Measurements from ENCODE around the gene ZGRF1. TPM values are rescaled to one million over a fixed set of nuclear protein-coding genes. Genes with fewer than 3 reads are reported as not detected.
A peak's percentile ranks its signal among the peaks of the same experiment; 100 is the strongest.
"Not testable (repeated sequence)": the region's sequence is repeated elsewhere in the genome, so short reads cannot be mapped to it uniquely, and the experiment has no call there.

The ZGRF1 gene
- polyA plus RNA-seq, 1 donor from 2014 or later: 1.9 TPM

DNA sequence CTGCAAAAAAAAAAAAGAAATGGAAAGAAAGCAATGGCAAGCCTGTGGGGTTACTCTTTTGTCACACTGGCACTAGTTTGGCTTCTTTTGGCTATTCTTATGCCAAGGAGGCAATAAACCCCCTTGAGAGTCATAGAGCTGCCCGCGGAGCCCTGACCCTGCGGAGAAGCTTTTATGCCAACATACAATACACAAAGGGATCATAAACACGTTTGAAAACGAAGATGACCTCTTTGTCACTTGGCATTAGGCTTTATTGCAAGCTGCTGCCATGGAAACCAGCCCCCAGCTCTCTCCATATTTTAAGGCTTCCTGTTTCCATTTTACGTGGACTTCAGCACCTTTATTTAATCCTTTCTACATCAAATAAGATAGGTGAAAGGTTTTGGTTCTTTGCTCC is 128.4 kb downstream of the ZGRF1 start:
- H3K36me3 Mint-ChIP-seq: no peaks in the 10 kb centered on the region
- peak overlapping the region in 1 of 4 donors; percentile 44 for H3K4me3 Mint-ChIP-seq
- H3K27ac Mint-ChIP-seq: peak overlapping the region in 1 of 3 donors; percentile 63
- peaks cover 0 to 8% (median 0%) of the 10 kb centered on the region in 3 donors for H3K9me3 Mint-ChIP-seq
- H3K27me3 Mint-ChIP-seq: peaks cover 60% of the 10 kb centered on the region
- H3K4me1 Mint-ChIP-seq: peaks cover 10 to 42% (median 18%) of the 10 kb centered on the region in 3 donors

DNA sequence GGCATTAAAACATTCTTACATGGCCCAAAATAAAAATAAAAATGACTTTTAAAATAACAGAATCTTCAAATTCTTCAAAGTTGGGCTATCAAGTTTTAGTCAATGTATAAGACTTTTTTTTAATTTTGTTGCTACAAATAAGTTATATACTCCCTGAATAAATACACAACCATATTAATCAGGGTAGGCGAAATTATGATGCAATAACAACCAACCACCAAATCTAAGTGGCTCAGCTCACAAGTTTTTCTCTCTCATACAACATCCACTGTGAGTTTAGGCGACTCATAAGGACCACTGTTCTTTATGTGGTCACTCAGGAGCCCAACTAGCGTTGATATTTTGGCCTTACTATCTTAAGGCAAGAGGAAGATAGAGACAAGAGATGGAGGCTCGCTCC is 131.9 kb downstream of the ZGRF1 start:
- H3K4me3 Mint-ChIP-seq: no peak overlapping the region
- peaks cover 6 to 19% (median 10%) of the 10 kb centered on the region in 3 donors for H3K4me1 Mint-ChIP-seq
- peaks cover 0 to 2% (median 0%) of the 10 kb centered on the region in 3 donors for H3K9me3 Mint-ChIP-seq
- H3K36me3 Mint-ChIP-seq: no peaks in the 10 kb centered on the region
- peaks cover 30% of the 10 kb centered on the region for H3K27me3 Mint-ChIP-seq
- no peak overlapping the region for H3K27ac Mint-ChIP-seq

DNA sequence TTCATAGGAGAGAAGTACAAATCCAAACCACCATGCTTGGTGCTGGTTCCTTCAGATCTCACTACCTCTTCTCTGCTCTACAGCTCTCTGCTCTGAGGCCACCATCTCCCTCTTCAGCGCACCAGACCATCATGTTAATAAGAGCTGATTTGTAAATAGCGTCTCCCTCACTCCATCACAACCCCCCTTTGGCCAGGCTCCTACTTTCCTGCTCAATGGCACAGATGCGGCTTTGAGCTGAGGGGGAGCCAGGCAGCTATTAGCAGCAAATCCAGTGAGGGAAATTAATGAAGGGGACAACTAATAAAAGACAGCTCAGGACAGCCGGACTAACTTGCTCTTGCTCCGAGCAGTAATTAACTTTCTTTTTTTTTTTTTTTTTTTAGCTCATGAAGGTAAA is 133.8 kb downstream of the ZGRF1 start:
- no peak overlapping the region for H3K27ac Mint-ChIP-seq
- peaks cover 0 to 2% (median 0%) of the 10 kb centered on the region in 3 donors for H3K9me3 Mint-ChIP-seq
- no peaks in the 10 kb centered on the region for H3K36me3 Mint-ChIP-seq
- H3K4me1 Mint-ChIP-seq: peaks cover 0 to 1% (median under 1%) of the 10 kb centered on the region in 3 donors
- H3K4me3 Mint-ChIP-seq: no peak overlapping the region
- H3K27me3 Mint-ChIP-seq: peaks cover 20% of the 10 kb centered on the region

DNA sequence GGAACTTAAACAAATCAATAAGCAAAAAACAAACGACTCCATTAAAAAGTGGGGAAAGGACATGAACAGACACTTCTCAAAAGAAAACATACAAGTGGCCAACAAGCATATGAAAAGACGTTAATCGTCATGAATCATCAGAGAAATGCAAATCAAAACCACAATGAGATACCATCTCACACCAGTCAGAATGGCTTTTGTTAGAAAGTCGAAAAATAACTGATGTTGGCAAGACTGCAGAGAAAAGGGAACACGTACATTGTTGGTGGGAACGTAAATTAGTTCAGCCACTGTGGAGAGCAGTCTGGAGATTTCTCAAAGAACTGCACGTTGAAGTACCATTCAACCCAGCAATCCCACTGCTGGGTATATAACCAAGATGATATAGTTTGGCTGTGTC is 144.4 kb downstream of the ZGRF1 start:
- Mint-ChIP-seq H3K36me3 (peaks cover 5% of the 10 kb centered on the region), H3K9me3 (peaks cover 4 to 18% (median 5%) of the 10 kb centered on the region in 3 donors), H3K4me1 (peaks cover 0 to 1% (median 0%) of the 10 kb centered on the region in 3 donors), H3K27ac (no peak overlapping the region), H3K4me3 (no peak overlapping the region), H3K27me3 (peaks cover 2% of the 10 kb centered on the region)

DNA sequence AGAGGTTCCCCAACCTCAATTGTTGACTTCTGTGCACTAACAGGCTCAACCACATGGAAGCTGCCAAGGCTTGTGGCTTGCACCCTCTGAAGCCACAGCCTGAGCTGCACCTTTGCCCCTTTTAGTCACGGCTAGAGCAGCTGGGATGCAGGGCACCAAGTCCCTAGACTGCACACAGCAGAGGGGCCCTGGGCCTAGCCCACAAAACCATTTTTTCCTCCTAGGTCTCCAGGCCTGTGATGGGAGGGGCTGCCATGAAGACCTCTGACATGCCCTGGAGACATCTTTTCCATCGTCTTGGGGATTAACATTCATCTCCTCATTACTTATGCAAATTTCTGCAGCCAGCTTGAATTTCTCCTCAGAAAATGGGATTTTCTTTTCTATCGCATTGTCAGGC is 145.9 kb downstream of the ZGRF1 start:
- not testable (repeated sequence) for H3K4me3 Mint-ChIP-seq, H3K27me3 Mint-ChIP-seq, H3K36me3 Mint-ChIP-seq, H3K27ac Mint-ChIP-seq, H3K4me1 Mint-ChIP-seq
- peaks cover 4 to 18% (median 5%) of the 10 kb centered on the region in 3 donors for H3K9me3 Mint-ChIP-seq

Other genes with a start within 250 kb of the ZGRF1 start
- gene NEUROG2, start 120.7 kb downstream of the ZGRF1 start, polyA plus RNA-seq: not detected
- gene LARP7, start 234 bp upstream of the ZGRF1 start, polyA plus RNA-seq: 44.7 TPM

All from IgD-negative memory B cell (primary cell).